Ascending aorta (tissue), 2 donors: ENCODE measurements around the gene MAPT. TPM values are rescaled to one million over a fixed set of nuclear protein-coding genes. Genes with fewer than 3 reads are reported as not detected.

Experiments used
- DNase-seq, 2 donors: peaks; one replicate each; pipeline ENCODE4 v3.0.0-alpha.2; 2019; ENCODE audit warnings: low spot score in 2 of 2
- H3K27ac ChIP-seq, 2 donors: fragments of 200-600 bp; sonication (generic); one replicate each; pipeline ENCODE4 v1.5.1; 2016 to 2017; ENCODE audit warnings: mild to moderate bottlenecking in 1 of 2
- H3K27me3 ChIP-seq: fragments of 200-600 bp; sonication (generic); one replicate; pipeline ENCODE4 v1.5.1; 2017
- H3K36me3 ChIP-seq, 2 donors: fragments of 200-600 bp; sonication (generic); one replicate each; pipeline ENCODE4 v1.5.1; 2016
- H3K4me1 ChIP-seq, 2 donors: fragments of 200-600 bp; sonication (generic); one replicate each; pipeline ENCODE4 v1.5.1; 2016 to 2017; ENCODE audit warnings: mild to moderate bottlenecking in 1 of 2
- H3K4me3 ChIP-seq, 2 donors: fragments of 200-600 bp; sonication (generic); one replicate each; pipeline ENCODE4 v1.5.1; 2016 to 2017; ENCODE audit warnings: mild to moderate bottlenecking in 1 of 2
- H3K9me3 ChIP-seq, 2 donors: fragments of 200-600 bp; sonication (generic); one replicate each; pipeline ENCODE4 v1.5.1; 2016
- intact Hi-C: fragments of 100-400 bp; cut with DNase I; formaldehyde crosslinking; loops from one replicate; pipeline ENCODE4 v1.15.1; 2023
- total RNA-seq: library from RNA; depleted of rRNA; stranded (reverse); fragments of >200 nt; gene quantifications from one replicate; pipeline ENCODE4 v1.1.0, GENCODE V29; 2016
- TF ChIP-seq, protein P1 (sequence below), 3 experiments: fragments of 200-600 bp in 2 of 3; fragments of 450-650 bp in 1 of 3; sonication (generic) in 2 of 3; IDR thresholded peaks; one replicate each; pipeline ENCODE4 v1.5.1; 2016 to 2019; ENCODE audit warnings: antibody characterized with exemption in 3 of 3, mild to moderate bottlenecking in 1 of 3, moderate library complexity in 1 of 3

Gene MAPT
- total RNA-seq, 1 donor from 2014 or later: 0.32 TPM

DNA sequence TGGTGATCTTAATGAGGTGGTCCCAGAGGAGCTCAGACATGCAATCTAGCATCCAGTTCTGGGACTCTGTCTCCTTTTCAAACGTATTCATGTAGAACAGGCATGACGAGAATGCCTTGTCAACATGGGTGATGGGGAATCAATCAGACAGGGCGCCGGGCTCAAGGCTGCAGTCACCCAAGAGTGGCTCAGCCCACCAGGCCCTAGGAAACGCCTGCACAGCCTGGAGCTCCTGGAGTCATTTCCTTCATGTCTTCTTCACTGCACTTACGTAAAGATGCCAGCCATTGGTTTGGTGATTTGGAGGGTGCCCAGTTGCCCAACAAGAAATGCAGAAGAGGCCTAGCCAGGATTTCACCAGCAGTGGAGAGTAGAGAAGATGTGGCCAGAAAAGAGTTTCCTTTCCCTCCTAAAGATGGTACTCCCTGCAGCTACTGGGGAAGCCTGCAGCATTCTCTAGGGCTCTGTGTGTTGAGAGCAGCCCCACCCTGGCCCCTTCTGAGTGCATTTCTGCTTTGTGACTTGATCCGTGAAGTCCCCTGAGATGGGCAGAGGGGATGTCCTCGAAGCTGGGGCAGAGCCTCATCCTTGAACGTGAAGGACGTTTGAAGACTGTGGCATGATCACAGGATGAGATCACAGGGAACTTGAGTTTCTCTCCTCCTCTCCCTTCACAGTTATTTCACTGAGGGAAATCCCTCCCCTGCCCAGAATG lies 80.7 kb downstream of the MAPT start:
- no peak for DNase-seq
- Histone ChIP-seq H3K4me1 (no peaks in the 10 kb centered on the region), H3K36me3 (no peaks in the 10 kb centered on the region), H3K4me3 (no peak overlapping the region), H3K27ac (no peak overlapping the region), H3K9me3 (no peaks in the 10 kb centered on the region), H3K27me3 (no peaks in the 10 kb centered on the region)
- intact Hi-C loops: no loop called here
- TF ChIP-seq, protein P1, sequence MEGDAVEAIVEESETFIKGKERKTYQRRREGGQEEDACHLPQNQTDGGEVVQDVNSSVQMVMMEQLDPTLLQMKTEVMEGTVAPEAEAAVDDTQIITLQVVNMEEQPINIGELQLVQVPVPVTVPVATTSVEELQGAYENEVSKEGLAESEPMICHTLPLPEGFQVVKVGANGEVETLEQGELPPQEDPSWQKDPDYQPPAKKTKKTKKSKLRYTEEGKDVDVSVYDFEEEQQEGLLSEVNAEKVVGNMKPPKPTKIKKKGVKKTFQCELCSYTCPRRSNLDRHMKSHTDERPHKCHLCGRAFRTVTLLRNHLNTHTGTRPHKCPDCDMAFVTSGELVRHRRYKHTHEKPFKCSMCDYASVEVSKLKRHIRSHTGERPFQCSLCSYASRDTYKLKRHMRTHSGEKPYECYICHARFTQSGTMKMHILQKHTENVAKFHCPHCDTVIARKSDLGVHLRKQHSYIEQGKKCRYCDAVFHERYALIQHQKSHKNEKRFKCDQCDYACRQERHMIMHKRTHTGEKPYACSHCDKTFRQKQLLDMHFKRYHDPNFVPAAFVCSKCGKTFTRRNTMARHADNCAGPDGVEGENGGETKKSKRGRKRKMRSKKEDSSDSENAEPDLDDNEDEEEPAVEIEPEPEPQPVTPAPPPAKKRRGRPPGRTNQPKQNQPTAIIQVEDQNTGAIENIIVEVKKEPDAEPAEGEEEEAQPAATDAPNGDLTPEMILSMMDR (IDR thresholded peaks at IDR 0.05): no peak

DNA sequence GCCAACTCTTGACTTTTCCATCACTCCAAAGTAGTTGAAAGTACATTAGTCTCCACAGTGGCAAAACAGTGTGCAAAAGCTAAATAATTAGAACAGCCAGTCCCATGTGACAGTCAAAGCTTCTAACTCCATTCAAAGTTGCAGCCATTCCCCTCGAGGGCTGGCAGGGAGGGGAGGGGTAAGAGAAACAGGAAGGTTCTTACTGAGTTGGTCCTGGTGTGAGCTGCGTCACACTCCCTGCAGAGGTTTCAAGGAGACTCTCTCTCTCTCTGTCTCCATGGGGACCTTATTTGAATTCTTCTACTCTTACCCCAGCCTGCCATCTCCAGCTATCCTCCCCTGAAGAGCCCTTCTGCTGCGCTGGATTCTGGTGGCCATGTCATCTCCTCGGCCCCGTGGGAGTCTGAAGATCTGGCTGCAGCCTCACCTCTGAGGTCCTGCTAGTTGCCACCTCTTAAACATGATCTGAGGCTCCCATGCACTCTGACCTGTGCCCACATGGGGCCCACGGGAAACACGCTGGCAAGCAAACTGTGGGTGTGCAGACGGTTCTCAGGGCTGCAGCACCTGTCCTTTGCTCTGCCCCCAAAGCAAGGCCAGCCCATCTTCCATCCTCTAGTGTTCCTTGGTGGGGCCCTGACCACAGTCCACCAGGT lies 81.4 kb downstream of the MAPT start:
- Histone ChIP-seq H3K9me3 (no peaks in the 10 kb centered on the region), H3K27me3 (no peaks in the 10 kb centered on the region), H3K27ac (no peak overlapping the region), H3K4me3 (no peak overlapping the region), H3K4me1 (no peaks in the 10 kb centered on the region), H3K36me3 (no peaks in the 10 kb centered on the region)
- TF ChIP-seq, protein P1 (IDR thresholded peaks at IDR 0.05): no peak
- intact Hi-C loops: no loop called here
- no peak for DNase-seq

DNA sequence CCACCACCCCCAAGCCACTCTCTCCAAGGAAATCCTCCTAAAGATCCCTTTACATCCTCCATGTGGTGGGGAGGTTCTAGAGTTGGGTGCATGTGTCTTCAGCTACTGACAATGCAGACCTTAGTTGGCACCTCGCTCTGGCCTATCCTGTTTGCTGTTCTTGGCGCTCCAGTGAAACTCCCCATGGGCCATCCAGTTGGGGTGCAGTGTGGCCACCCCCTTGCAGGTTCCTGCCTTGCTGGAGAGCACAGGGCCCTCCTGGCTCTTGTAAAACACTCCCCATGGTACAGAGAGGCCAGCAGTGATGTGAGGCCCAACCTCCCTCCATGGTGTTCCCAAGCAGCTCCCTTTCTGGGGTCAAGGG lies 82.0 kb downstream of the MAPT start:
- H3K9me3 ChIP-seq: no peaks in the 10 kb centered on the region
- H3K4me3 ChIP-seq: no peak overlapping the region
- H3K4me1 ChIP-seq: no peaks in the 10 kb centered on the region
- H3K36me3 ChIP-seq: no peaks in the 10 kb centered on the region
- no peak overlapping the region for H3K27ac ChIP-seq
- DNase-seq: no peak
- no peaks in the 10 kb centered on the region for H3K27me3 ChIP-seq
- TF ChIP-seq, protein P1 (IDR thresholded peaks at IDR 0.05): no peak
- intact Hi-C loops: no loop called here

DNA sequence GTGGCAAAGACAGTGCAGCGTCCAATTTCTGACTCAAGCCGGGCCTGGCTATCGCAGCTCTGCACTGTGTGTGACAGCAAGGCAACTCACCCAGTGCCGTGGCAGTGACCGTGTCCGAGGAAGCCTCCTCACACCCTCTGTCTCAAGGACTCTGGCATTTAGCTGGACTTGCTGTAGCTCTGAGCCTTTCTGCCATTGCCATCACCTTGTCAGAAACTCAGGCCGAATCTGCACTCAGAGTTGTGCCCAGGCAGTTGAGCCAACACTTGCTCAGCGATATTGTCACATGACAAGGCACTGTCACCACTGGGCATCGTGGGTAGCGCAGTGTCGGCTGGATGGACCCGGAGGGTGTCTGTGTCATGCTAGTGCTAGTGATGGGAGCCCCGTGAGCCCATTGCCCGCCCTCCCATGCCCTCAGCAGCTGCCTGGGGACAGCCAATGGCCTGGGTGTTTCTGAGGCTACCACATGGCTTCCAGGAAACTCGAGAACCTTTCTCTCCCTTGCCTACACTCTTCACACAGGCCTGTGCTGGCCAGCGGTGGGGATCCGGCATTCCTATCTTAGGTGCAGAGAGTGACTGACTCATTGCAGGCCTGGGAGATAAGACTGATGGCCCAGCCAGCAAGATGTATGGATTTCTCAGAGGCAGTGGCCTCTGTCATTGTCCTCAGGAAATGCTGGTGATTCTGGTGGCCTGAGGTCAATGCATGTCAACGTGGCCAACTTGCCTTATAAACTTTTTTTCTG lies 82.6 kb downstream of the MAPT start:
- no peak overlapping the region for H3K4me3 ChIP-seq
- DNase-seq: no peak
- TF ChIP-seq, protein P1 (IDR thresholded peaks at IDR 0.05): no peak
- no peaks in the 10 kb centered on the region for H3K27me3 ChIP-seq
- no peaks in the 10 kb centered on the region for H3K36me3 ChIP-seq
- intact Hi-C loops: no loop called here
- no peaks in the 10 kb centered on the region for H3K4me1 ChIP-seq
- no peak overlapping the region for H3K27ac ChIP-seq
- no peaks in the 10 kb centered on the region for H3K9me3 ChIP-seq

DNA sequence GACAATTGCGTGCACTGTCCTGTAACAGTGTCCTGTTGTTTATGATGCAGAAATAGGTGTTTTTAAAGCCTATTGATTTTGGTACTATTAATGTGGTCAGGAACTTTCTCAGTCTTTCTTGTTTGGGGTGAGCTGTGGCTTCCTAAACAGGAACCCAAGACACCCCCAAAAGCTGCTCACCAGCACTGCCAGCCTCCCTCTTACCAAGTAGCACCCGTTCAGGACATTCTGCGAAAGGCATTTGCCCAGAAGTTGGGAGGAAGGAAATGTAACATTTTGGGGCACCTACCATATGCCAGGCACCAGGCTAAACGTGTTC lies 83.1 kb downstream of the MAPT start:
- intact Hi-C loops: no loop called here

More for the DNA sequence above, 83.1 kb downstream of the MAPT start:
- no peaks in the 10 kb centered on the region for H3K9me3 ChIP-seq
- H3K27me3 ChIP-seq: no peaks in the 10 kb centered on the region
- H3K4me1 ChIP-seq: no peaks in the 10 kb centered on the region
- no peaks in the 10 kb centered on the region for H3K36me3 ChIP-seq
- TF ChIP-seq, protein P1 (IDR thresholded peaks at IDR 0.05): no peak
- H3K27ac ChIP-seq: no peak overlapping the region
- no peak for DNase-seq
- H3K4me3 ChIP-seq: no peak overlapping the region
